ENCODE measurements around the gene APBB2.

The APBB2 gene

GRCh38 chr4:41129936-41130440 is 84.4 kb downstream of the APBB2 start:
- no peak for DNase-seq (ENCODE audit: low spot score in 2 of 2)
- ATAC-seq, result no peak
- no peak overlapping the region for H3K27ac Mint-ChIP-seq
- no peak overlapping the region for H3K4me3 Mint-ChIP-seq
- H3K36me3 Mint-ChIP-seq, result no peaks in the 10 kb centered on the region
- H3K9me3 Mint-ChIP-seq, result no peaks in the 10 kb centered on the region
- no peaks in the 10 kb centered on the region for H3K4me1 Mint-ChIP-seq

DNA sequence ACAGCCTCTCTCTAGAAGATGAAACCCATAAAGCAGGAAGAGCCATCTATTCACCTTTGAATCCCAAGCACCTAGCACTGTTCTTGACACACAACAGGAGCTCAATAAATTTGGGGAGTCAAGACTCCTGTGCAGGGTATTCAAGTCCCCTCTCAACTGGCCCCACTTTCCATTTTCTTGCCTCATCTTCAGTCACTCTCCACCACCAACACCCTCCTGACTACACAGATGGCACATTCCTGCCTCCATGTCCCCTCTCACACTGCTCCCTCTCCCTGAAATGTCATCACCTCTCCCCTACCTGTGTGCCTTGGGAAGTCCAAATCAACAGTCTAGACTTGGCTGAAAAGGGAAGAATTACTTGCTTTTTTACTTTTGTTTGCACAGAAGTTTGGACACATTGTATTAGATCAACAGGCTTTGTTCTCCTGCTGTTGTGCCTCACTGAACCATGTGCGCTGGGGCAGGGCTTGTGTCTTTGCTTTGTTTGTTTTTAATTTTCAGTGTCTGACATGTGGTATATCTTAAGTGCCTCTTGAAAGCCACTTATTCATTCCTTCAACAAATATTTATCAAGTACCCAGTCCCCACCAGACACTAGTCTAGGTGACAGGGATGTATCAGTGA is 85.1 kb downstream of the APBB2 start:
- Mint-ChIP-seq H3K36me3 (no peaks in the 10 kb centered on the region), H3K27ac (no peak overlapping the region), H3K9me3 (no peaks in the 10 kb centered on the region), H3K4me1 (no peaks in the 10 kb centered on the region), H3K4me3 (no peak overlapping the region)
- no peak for ATAC-seq
- DNase-seq (ENCODE audit: low spot score in 2 of 2), result no peak

DNA sequence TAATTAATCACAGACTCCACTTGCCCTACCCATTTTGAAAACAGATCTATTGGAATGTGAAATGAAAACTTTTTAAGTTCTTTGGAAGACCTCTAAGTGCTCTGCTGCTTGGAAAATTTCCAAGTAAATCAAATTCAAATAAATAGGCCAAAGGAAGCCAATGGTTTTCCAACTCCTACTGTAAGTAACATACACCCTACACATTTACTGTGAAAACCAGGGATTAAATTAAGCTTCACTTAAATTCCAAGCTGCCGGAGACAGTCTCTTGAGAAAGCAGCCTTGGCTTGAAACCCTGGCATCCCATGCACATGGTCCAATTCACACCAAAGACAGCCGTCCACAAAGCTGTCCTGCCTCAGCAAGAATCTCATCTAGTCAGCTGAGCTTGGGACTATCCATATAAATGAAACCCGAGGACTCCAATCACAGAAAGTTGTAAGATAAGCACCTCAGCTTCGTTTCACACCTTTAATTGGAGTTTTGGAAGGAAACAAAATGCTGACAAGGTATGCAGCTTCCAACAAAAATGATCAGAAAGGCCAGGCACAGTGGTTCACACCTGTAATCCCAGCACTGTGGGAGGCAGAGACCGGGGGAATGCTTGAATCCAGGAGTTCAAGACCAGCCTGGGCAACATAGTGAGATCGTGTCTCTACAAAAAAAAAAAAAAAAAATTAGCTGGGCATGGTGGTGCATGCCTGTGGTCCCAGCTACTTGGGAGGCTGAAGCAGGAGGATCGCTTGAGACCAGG is 88.6 kb downstream of the APBB2 start:
- ATAC-seq (no peak), DNase-seq (ENCODE audit: low spot score in 2 of 2) (no peak)
- H3K4me1 Mint-ChIP-seq, result no peaks in the 10 kb centered on the region
- no peaks in the 10 kb centered on the region for H3K36me3 Mint-ChIP-seq
- no peak overlapping the region for H3K4me3 Mint-ChIP-seq
- H3K27ac Mint-ChIP-seq, result no peak overlapping the region
- no peaks in the 10 kb centered on the region for H3K9me3 Mint-ChIP-seq

DNA sequence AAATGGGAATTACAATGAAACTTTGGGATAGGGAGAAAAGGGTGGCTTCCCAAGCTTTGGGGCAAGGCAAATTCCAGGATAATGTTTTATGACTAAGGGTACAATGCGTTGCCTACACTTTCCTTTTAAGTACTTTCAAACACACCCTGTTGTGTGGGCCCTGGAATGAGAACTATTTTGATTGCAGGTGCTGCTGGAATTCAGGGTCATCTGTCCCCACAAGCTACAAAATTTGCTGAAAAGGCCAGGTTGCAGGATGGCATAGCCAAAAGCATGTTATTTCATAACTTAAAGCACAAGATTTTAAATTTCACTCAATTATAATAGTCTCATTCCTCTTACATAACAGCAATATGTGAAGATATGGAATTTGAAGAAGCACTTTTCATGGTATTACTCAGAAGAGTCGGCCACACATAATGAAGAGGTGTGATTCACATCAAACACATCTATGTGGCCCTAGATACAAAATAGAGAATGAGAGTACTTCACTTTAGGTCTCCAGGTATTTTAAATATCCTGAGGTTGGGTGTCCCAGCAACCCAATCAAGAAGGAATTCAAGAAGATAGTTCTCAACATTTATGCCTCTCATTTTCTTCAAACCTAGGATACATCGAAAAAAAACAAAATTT is 89.3 kb downstream of the APBB2 start:
- Mint-ChIP-seq H3K9me3 (no peaks in the 10 kb centered on the region), H3K4me1 (no peaks in the 10 kb centered on the region), H3K4me3 (no peak overlapping the region), H3K27ac (no peak overlapping the region), H3K36me3 (no peaks in the 10 kb centered on the region)
- no peak for DNase-seq (ENCODE audit: low spot score in 2 of 2)
- ATAC-seq, result no peak

GRCh38 chr4:41122775-41123174 is 91.6 kb downstream of the APBB2 start:
- H3K4me1 Mint-ChIP-seq, result no peaks in the 10 kb centered on the region

DNA sequence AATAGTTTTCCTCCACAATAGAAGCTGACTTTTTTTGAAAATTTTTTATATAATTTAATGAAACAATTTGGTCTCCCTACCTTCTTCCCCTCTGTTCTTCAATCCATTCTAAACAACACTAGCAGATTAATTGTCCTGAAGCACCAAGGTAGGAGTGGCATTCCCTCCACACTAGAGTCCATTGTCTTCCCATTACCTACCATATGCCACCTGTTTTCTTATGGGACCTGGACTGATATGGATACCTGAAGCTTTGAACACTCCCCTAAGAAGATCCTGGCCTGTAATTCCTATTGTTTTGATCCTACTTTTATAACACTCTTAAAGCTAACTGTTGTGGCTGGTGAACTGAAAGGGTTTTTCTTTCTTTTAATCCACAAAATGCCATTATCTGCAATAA is 92.0 kb downstream of the APBB2 start:
- no peaks in the 10 kb centered on the region for H3K4me1 Mint-ChIP-seq
- no peak for ATAC-seq
- DNase-seq (ENCODE audit: low spot score in 2 of 2), result no peak
- no peak overlapping the region for H3K27ac Mint-ChIP-seq
- no peaks in the 10 kb centered on the region for H3K36me3 Mint-ChIP-seq
- H3K9me3 Mint-ChIP-seq, result no peaks in the 10 kb centered on the region
- H3K4me3 Mint-ChIP-seq, result no peak overlapping the region

More at GRCh38 chr4:41122775-41123174, 91.6 kb downstream of the APBB2 start:
- H3K9me3 Mint-ChIP-seq, result no peaks in the 10 kb centered on the region
- DNase-seq (ENCODE audit: low spot score in 2 of 2) (no peak), ATAC-seq (no peak)
- no peaks in the 10 kb centered on the region for H3K36me3 Mint-ChIP-seq
- H3K4me3 Mint-ChIP-seq, result no peak overlapping the region
- H3K27ac Mint-ChIP-seq, result no peak overlapping the region

- no peaks in the 10 kb centered on the region for H3K4me1 Mint-ChIP-seq
Measured at GRCh38 chr4:41121906-41122305, 92.4 kb downstream of the APBB2 start.

GRCh38 chr4:41120297-41121217 is 93.8 kb downstream of the APBB2 start:
- DNase-seq (ENCODE audit: low spot score in 2 of 2) (no peak), ATAC-seq (no peak)
- no peaks in the 10 kb centered on the region for H3K4me1 Mint-ChIP-seq
- H3K9me3 Mint-ChIP-seq, result peaks cover 3% of the 10 kb centered on the region
- H3K27ac Mint-ChIP-seq, result no peak overlapping the region
- H3K36me3 Mint-ChIP-seq, result no peaks in the 10 kb centered on the region
- no peak overlapping the region for H3K4me3 Mint-ChIP-seq

More at GRCh38 chr4:41121906-41122305, 92.4 kb downstream of the APBB2 start:
- no peak for ATAC-seq
- no peak overlapping the region for H3K27ac Mint-ChIP-seq
- no peaks in the 10 kb centered on the region for H3K36me3 Mint-ChIP-seq
- peaks cover under 1% of the 10 kb centered on the region for H3K9me3 Mint-ChIP-seq
- no peak overlapping the region for H3K4me3 Mint-ChIP-seq
- DNase-seq (ENCODE audit: low spot score in 2 of 2), result no peak

- H3K9me3 Mint-ChIP-seq, result peaks cover 3% of the 10 kb centered on the region
Measured at GRCh38 chr4:41119867-41120295, 94.5 kb downstream of the APBB2 start.

GRCh38 chr4:41111791-41112190 is 102.6 kb downstream of the APBB2 start:
- no peak overlapping the region for H3K27ac Mint-ChIP-seq
- H3K4me1 Mint-ChIP-seq, result no peaks in the 10 kb centered on the region
- peaks cover 8% of the 10 kb centered on the region for H3K9me3 Mint-ChIP-seq
- ATAC-seq, result no peak
- no peak for DNase-seq (ENCODE audit: low spot score in 2 of 2)
- H3K36me3 Mint-ChIP-seq, result no peaks in the 10 kb centered on the region
- no peak overlapping the region for H3K4me3 Mint-ChIP-seq

More at GRCh38 chr4:41119867-41120295, 94.5 kb downstream of the APBB2 start:
- no peak for DNase-seq (ENCODE audit: low spot score in 2 of 2)
- H3K36me3 Mint-ChIP-seq, result no peaks in the 10 kb centered on the region
- no peak overlapping the region for H3K27ac Mint-ChIP-seq
- H3K4me3 Mint-ChIP-seq, result no peak overlapping the region
- no peaks in the 10 kb centered on the region for H3K4me1 Mint-ChIP-seq
- no peak for ATAC-seq

DNA sequence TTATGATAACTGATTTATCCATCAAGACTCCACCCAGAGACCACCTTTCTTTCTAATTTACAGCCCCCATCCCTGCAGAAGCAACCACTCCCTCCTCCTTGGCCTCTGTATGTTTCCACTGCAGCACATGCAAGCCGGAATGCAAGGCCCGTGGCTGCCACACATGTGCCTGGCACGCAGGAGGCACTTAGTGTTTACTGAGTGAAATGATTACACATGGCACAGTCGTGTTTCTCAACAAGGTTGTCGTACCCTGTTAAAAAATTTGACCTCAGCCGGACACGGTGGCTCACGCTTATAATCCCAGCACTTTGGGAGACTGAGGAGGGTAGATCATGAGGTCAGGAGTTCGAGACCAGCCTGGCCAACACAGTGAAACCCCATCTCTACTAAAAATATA is 104.3 kb downstream of the APBB2 start:
- ATAC-seq (no peak), DNase-seq (ENCODE audit: low spot score in 2 of 2) (no peak)
- Mint-ChIP-seq H3K27ac (no peak overlapping the region), H3K4me3 (no peak overlapping the region), H3K9me3 (peaks cover 7% of the 10 kb centered on the region), H3K4me1 (no peaks in the 10 kb centered on the region), H3K36me3 (no peaks in the 10 kb centered on the region)

DNA sequence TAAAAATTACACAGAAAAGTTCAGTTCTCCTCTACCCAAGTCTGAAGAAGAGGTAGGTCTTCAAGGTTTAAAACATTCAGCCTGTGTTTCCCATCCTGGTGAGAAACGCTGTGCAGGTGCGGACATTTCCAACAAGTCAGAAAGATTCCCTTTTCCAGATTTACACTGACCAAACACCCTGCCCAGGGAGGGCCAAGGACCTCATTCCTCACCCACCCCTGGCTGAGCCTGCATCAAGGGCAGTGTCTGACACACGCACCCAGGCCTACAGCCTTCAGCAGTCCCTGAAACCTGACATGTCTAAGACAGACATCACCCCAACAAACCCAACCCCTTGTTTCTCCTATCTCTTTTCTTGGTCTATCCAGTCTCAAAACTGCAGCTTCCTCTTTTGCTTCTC is 105.9 kb downstream of the APBB2 start:
- H3K27ac Mint-ChIP-seq, result no peak overlapping the region
- H3K36me3 Mint-ChIP-seq, result no peaks in the 10 kb centered on the region
- H3K9me3 Mint-ChIP-seq, result peaks cover 2% of the 10 kb centered on the region
- ATAC-seq, result peak; percentile 42
- DNase-seq (ENCODE audit: low spot score in 2 of 2), result no peak
- no peaks in the 10 kb centered on the region for H3K4me1 Mint-ChIP-seq
- no peak overlapping the region for H3K4me3 Mint-ChIP-seq

DNA sequence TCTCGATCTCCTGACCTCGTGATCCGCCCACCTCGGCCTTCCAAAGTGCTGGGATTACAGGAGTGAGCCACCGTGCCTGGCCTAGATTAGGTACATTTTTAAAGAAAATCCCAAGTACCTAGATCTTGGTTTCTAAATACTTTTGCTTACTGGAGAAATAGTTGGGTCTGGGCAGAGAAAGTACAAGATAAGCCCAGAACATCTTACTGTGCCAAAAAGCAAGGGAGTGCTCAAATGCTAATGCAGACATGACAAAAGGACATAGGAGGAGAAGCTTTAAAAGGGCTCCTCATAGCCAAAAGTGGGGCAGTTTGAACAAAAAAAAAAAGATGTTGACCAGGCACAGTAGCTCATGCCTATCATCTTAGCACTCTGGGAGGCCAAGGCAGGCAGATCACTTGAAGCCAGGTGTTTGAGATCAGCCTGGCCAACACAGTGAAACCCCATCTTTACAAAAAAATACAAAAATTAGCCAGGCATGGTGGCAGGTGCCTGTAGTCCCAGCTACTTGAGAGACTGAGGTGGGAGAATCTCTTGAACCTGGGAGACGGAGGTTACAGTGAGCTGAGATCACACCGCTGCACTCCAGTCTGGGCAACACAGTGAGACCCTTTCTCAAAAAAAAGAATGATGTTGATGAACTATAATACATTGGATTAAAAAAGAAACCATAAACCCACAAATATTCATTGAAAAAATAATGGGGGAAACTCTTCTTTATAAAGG is 107.5 kb downstream of the APBB2 start:
- ATAC-seq (no peak), DNase-seq (ENCODE audit: low spot score in 2 of 2) (no peak)
- Mint-ChIP-seq H3K4me3 (no peak overlapping the region), H3K4me1 (no peaks in the 10 kb centered on the region), H3K36me3 (no peaks in the 10 kb centered on the region), H3K27ac (no peak overlapping the region), H3K9me3 (peaks cover 2% of the 10 kb centered on the region)

DNA sequence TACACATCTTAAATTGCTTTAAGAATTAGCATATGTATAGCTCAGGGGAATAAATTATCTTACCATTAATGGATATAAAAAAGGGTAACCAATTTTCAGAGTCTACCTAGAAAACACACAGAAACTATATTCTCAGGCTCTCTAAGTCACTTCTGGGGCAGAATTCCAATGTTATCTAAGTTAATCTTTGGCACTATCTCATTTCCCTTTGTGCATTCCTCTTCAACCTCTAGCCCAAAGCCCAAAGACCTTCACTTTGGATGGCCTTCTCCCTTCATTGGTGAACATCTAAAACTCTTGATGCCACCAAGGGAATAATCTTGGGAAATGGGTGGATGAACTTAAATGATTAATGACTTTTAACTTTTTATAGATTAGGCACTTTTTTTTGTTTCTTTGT is 108.3 kb downstream of the APBB2 start:
- no peaks in the 10 kb centered on the region for H3K4me1 Mint-ChIP-seq
- H3K9me3 Mint-ChIP-seq, result peaks cover 2% of the 10 kb centered on the region
- ATAC-seq (no peak), DNase-seq (ENCODE audit: low spot score in 2 of 2) (no peak)
- H3K27ac Mint-ChIP-seq, result no peak overlapping the region
- H3K36me3 Mint-ChIP-seq, result no peaks in the 10 kb centered on the region
- no peak overlapping the region for H3K4me3 Mint-ChIP-seq
